Subcutaneous adipose tissue (tissue), 4 donors: ENCODE measurements around the gene AMBRA1. TPM values are rescaled to one million over a fixed set of nuclear protein-coding genes. Genes with fewer than 3 reads are reported as not detected.

Experiments
- total RNA-seq, 4 donors: library from RNA; depleted of rRNA; stranded (reverse); fragments of >200 nt; gene quantifications; one replicate each; pipeline ENCODE4 v1.1.0, GENCODE V29; 2016
- TF ChIP-seq, protein P1 (sequence below): fragments of 450-650 bp; IDR thresholded peaks from one replicate; pipeline ENCODE4 v1.5.1; 2016; ENCODE audit warnings: low read depth, mild to moderate bottlenecking, control low read depth, antibody characterized with exemption, moderate library complexity

AMBRA1 gene
- total RNA-seq, 4 donors from 2014 or later = 17.1 to 39.4 (median 23.5) TPM

DNA sequence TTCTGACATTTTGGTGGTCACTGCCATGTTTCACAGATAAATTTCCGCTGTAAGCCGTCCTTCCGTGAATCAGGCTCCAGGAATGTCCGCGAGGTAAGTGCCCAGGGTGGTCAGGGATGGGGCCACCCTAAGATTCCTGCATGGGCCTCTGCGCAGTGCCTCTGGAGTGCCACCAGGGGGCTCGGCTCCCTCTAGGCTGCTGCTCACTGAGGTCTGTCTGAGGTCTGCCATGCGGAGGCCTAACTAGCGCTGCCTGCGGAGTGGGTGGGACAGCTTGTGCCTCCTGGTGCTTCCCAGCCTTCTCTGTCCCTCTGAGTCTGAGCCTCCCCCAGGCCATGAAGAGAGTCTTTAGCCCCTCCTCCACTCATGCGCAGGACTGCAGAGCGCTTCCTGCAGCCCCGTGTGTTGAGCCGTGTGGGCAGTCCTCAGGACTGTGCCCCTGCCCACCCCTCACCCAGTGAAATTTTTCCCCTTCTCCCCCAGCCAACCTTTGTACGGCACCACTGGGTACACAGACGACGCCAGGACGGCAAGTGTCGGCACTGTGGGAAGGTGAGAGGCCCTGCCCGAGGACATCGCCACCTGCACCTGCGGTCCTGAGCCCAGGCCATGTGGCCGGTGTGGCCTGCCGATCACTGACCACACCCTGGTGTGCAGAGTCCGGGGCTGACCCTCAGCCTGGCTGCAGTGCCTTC, 224.2 kb downstream of the AMBRA1 start:
- TF ChIP-seq, protein P1, sequence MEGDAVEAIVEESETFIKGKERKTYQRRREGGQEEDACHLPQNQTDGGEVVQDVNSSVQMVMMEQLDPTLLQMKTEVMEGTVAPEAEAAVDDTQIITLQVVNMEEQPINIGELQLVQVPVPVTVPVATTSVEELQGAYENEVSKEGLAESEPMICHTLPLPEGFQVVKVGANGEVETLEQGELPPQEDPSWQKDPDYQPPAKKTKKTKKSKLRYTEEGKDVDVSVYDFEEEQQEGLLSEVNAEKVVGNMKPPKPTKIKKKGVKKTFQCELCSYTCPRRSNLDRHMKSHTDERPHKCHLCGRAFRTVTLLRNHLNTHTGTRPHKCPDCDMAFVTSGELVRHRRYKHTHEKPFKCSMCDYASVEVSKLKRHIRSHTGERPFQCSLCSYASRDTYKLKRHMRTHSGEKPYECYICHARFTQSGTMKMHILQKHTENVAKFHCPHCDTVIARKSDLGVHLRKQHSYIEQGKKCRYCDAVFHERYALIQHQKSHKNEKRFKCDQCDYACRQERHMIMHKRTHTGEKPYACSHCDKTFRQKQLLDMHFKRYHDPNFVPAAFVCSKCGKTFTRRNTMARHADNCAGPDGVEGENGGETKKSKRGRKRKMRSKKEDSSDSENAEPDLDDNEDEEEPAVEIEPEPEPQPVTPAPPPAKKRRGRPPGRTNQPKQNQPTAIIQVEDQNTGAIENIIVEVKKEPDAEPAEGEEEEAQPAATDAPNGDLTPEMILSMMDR = no peak

GRCh38 chr11:46367916-46368267, 225.9 kb downstream of the AMBRA1 start:
- TF ChIP-seq, protein P1 = no peak

- TF ChIP-seq, protein P1 = no peak
Measured at GRCh38 chr11:46367244-46367915, 226.4 kb downstream of the AMBRA1 start.

GRCh38 chr11:46366661-46367161, 227.1 kb downstream of the AMBRA1 start:
- TF ChIP-seq, protein P1 = no peak

GRCh38 chr11:46366260-46366659, 227.6 kb downstream of the AMBRA1 start:
- TF ChIP-seq, protein P1 = no peak

DNA sequence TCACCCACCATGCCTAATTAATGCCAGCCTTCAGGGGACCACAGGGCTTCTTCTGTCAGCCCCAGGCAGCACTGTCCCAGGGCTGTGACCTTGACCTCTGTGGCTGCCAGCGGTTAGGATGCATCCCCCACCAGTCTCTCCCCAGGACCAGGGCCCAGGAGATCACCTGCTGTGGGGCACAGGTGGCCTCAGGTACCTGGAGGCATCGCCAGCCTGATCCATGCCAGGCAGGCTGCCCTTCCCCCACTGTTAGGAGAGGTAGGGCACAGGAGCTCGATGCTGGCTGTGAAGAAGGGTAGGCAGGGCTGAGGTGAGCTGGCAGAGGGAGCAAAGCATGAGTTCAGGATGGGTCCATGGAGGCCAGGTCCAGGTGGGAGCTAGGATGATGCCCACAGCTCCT, 229.0 kb downstream of the AMBRA1 start:
- TF ChIP-seq, protein P1 = no peak

GRCh38 chr11:46364056-46364455, 229.8 kb downstream of the AMBRA1 start:
- TF ChIP-seq, protein P1 = no peak
